KMS-11 (cell line): Measurements from ENCODE around the gene B4GALNT1.

ENCODE experiments used
- H2AFZ ChIP-seq: fragments of 200-600 bp; sonication (generic); 2 replicates; pipeline ENCODE4 v1.6.1; 2016; ENCODE audit warnings: antibody characterized with exemption, mixed run types, low read depth
- H3K27ac ChIP-seq: fragments of 200-600 bp; sonication (generic); 2 replicates; pipeline ENCODE4 v1.6.1; 2016; ENCODE audit warnings: mild to moderate bottlenecking, mixed run types
- H3K27me3 ChIP-seq: fragments of 200-600 bp; sonication (generic); 2 replicates; pipeline ENCODE4 v1.6.1; 2017; ENCODE audit warnings: mild to moderate bottlenecking, low read depth, mixed run types, moderate library complexity; ENCODE audit not compliant: insufficient read depth
- H3K36me3 ChIP-seq: fragments of 200-600 bp; sonication (generic); 2 replicates; pipeline ENCODE4 v1.6.1; 2017; ENCODE audit warnings: mild to moderate bottlenecking, mixed run types; ENCODE audit not compliant: insufficient read depth
- H3K4me1 ChIP-seq: fragments of 200-600 bp; sonication (generic); 2 replicates; pipeline ENCODE4 v1.6.1; 2016; ENCODE audit warnings: mild to moderate bottlenecking, low read depth, mixed run types; ENCODE audit not compliant: poor library complexity, severe bottlenecking
- H3K4me2 ChIP-seq: fragments of 200-600 bp; sonication (generic); 2 replicates; pipeline ENCODE4 v1.7.0; 2016; ENCODE audit warnings: mild to moderate bottlenecking, mixed run types
- H3K4me3 ChIP-seq: fragments of 200-600 bp; sonication (generic); IDR thresholded peaks from 2 replicates; pipeline ENCODE4 v1.6.1; 2017; ENCODE audit warnings: low read depth, low read length, mixed read lengths; ENCODE audit not compliant: insufficient read depth
- H3K79me2 ChIP-seq: fragments of 200-600 bp; sonication (generic); 2 replicates; pipeline ENCODE4 v1.6.1; 2016; ENCODE audit warnings: low read depth, mixed run types; ENCODE audit not compliant: insufficient read depth
- H3K9ac ChIP-seq: fragments of 200-600 bp; sonication (generic); 2 replicates; pipeline ENCODE4 v1.6.1; 2016; ENCODE audit warnings: mild to moderate bottlenecking, mixed run types
- H4K20me1 ChIP-seq: fragments of 200-600 bp; sonication (generic); 2 replicates; pipeline ENCODE4 v1.6.1; 2016; ENCODE audit warnings: mild to moderate bottlenecking, mixed run types; ENCODE audit not compliant: insufficient read depth
- CTCF ChIP-seq: fragments of 200-600 bp; sonication (generic); conservative IDR thresholded peaks from 2 replicates; pipeline ENCODE4 v1.6.1; 2017; ENCODE audit warnings: low read depth, mild to moderate bottlenecking, antibody characterized with exemption, low read length, moderate library complexity, mixed read lengths

B4GALNT1 gene

GRCh38 chr12:57593187-57593586 lies 39.8 kb downstream of the B4GALNT1 start:
- no peak for TF ChIP-seq CTCF
- H3K27ac ChIP-seq, result no peak overlapping the region
- peaks cover 27% of the 10 kb centered on the region for H3K4me1 ChIP-seq
- no peak overlapping the region for H2AFZ ChIP-seq
- no peak overlapping the region for H3K9ac ChIP-seq
- H3K4me3 ChIP-seq, result no peak overlapping the region
- no peak overlapping the region for H3K4me2 ChIP-seq
- peaks cover 18% of the 10 kb centered on the region; the same call in 1 of the 2 replicates for H3K79me2 ChIP-seq
- no peaks in the 10 kb centered on the region for H3K27me3 ChIP-seq
- 0 out of 2 replicates have a peak, but pooled peaks cover 3% of the 10 kb centered on the region for H3K36me3 ChIP-seq
- no peaks in the 10 kb centered on the region for H4K20me1 ChIP-seq

GRCh38 chr12:57592551-57593165 lies 40.3 kb downstream of the B4GALNT1 start:
- Histone ChIP-seq H4K20me1 (no peaks in the 10 kb centered on the region), H2AFZ (no peak overlapping the region), H3K4me3 (no peak overlapping the region), H3K4me2 (peak overlapping the region; percentile 96), H3K36me3 (0 out of 2 replicates have a peak, but pooled peaks cover 3% of the 10 kb centered on the region), H3K79me2 (peaks cover 18% of the 10 kb centered on the region; the same call in 1 of the 2 replicates), H3K9ac (no peak overlapping the region), H3K4me1 (peaks cover 27% of the 10 kb centered on the region), H3K27me3 (no peaks in the 10 kb centered on the region; the same call in 1 of the 2 replicates), H3K27ac (no peak overlapping the region)
- TF ChIP-seq CTCF, result no peak

- Histone ChIP-seq H3K4me3 (peak overlapping the region; percentile 80), H3K9ac (peak overlapping the region; percentile 53; the same call in 1 of the 2 replicates), H3K79me2 (peaks cover 18% of the 10 kb centered on the region; the same call in 1 of the 2 replicates), H3K4me1 (peaks cover 27% of the 10 kb centered on the region), H4K20me1 (no peaks in the 10 kb centered on the region), H3K36me3 (0 out of 2 replicates have a peak, but pooled peaks cover 3% of the 10 kb centered on the region), H3K27me3 (no peaks in the 10 kb centered on the region; the same call in 1 of the 2 replicates), H3K4me2 (peak overlapping the region; percentile 96), H2AFZ (peak overlapping the region; percentile 76), H3K27ac (no peak overlapping the region)
- no peak for TF ChIP-seq CTCF
Measured at GRCh38 chr12:57591782-57592325, 41.1 kb downstream of the B4GALNT1 start.

GRCh38 chr12:57590864-57591781 lies 41.9 kb downstream of the B4GALNT1 start, which contains the start of gene PIP4K2C:
Gene PIP4K2C, plus strand, starts transcription at chr12:57591192. Its CDS starts 98 bp downstream, at chr12:57591290.
- peak within 1 kb of the TSS; percentile 76 for H2AFZ ChIP-seq
- peak within 1 kb of the TSS; percentile 96 for H3K4me2 ChIP-seq
- peak within 1 kb of the TSS; percentile 80 for H3K4me3 ChIP-seq
- 0 out of 2 replicates have a peak within 1 kb of the TSS, but pooled peaks have one; percentile 2 for H3K27ac ChIP-seq
- TF ChIP-seq CTCF, result no peak; the same call in 1 of the 2 replicates
- peaks cover 27% of the 10 kb centered on the region for H3K4me1 ChIP-seq
- H3K36me3 ChIP-seq, result 0 out of 2 replicates have a peak, but pooled peaks cover 3% of the 10 kb centered on the region
- H4K20me1 ChIP-seq, result no peaks in the 10 kb centered on the region
- no peaks in the 10 kb centered on the region; the same call in 1 of the 2 replicates for H3K27me3 ChIP-seq
- peak within 1 kb of the TSS; percentile 53 for H3K9ac ChIP-seq
- H3K79me2 ChIP-seq, result peaks cover 18% of the 10 kb centered on the region; the same call in 1 of the 2 replicates
